Stimulated activated CD4-positive, alpha-beta T cell treated with anti-CD3 and anti-CD28 coated beads, Interleukin-1b, Interleukin-23, amount 100 ng/mL, for 48 hours (primary cell): ENCODE results near the gene DNAJB6.

Experiments
- DNase-seq: peaks from one replicate; pipeline ENCODE4 v3.0.0-alpha.2; 2020

The DNAJB6 gene

DNA sequence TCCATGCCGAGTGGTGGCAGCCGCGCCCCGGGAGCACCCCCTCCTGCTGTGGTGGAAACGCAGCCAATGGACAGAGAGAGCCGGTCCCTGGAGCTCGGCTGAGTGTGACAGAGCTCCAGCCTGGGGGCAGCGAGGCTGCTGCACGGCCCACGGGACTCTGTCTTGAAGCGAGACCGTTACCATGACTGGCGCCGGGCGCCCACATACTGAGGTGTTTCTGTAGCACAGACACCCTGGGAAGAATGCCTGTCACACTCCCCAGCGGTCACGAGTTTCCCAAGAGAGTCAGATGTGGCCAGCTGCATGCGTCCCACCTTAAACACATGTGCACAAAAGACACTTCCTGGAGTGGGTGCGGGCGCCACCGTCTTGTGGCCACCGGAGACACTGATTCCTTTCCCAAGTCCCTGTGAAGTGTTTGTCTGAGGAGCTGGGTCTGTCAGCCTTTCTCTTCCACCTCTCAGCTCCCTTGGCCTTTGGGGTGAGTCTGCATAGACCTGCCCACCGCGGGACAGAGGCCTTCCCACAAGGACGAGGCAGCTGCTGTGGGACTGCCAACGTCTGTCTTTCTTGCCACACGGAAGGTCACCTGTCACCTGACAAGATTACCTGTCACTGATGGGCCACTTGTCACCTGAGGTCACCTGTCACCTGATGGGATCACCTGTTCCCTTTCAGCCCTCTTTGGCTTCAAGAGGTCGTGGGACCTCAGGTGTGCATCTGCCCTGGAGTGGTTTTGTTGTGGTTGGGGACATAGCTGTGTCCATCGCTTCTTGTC is 94.6 kb downstream of the DNAJB6 start:
- DNase-seq, result no peak

DNA sequence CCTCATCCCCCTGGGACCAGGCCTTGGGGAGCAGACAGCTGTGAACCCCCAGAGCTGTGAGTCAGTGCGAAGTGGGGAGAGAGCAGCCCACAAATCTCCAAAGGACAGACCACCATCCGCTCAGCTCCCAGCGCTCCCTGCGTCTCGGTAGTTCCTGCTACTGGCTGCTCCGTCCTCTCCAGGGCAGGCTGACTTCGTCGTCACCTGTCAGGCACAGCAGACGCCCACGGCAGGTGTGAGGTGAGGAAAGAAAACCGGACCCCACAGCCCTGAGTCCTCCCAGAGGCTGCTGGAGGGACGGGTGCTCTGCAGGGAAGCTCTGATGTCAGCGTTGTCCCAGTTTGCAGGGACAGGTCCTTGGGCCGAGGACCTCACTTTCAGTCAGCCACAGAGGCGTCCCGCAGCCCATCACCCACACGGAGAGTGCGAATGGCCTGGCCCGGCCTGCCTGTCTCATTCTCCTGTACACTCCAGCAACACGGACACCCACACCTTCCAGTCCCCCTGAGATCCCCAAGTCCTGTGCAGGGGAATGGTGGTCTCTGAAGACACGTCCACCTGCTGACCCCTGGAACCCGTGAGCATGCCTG is 95.2 kb downstream of the DNAJB6 start:
- no peak for DNase-seq

DNA sequence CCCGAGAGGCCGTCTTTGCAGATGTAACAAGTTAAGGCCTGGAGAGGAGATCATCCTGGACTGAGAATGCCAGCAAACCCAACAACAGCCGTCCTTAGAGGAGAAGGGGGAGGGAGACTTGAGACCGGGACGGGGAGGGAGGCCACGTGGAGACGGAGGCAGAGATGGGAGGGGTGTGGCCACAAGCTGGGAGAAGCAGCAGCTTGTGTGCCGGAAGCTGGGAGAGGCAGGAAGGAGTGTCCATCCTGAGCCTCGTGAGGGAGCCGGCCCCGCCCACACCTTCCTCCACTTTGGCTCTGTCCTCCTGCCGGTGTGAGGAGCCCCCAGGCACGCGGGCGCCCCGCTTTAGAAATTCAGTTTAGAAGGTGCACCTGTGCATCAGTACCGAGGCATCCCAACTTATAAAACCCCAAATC is 95.7 kb downstream of the DNAJB6 start:
- no peak for DNase-seq

DNA sequence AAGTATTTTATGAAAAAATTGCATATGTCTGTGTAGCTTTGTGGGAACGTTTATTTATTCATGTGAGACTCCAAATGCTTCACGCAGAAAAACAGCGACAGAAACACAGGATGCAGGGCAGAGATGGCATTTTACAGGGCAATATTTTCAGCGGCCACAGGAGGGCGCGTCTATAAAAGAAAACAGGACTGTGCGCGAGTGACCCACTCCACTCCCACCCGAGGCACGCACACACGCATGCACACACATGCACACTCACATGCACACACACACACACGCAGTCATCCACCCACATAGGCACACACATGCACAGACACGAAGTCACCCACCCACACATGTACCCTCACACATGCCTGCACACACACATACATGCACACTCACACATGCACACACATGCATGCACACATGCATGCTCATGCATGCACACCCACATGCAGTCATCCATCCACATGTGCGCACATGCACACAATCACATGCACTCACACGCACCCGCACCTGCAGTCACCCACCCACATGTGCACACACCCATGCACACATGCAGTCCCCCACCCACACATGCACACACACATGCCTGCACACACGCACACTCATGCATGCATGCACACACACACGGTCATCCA is 96.3 kb downstream of the DNAJB6 start:
- DNase-seq, result peak; percentile 50

DNA sequence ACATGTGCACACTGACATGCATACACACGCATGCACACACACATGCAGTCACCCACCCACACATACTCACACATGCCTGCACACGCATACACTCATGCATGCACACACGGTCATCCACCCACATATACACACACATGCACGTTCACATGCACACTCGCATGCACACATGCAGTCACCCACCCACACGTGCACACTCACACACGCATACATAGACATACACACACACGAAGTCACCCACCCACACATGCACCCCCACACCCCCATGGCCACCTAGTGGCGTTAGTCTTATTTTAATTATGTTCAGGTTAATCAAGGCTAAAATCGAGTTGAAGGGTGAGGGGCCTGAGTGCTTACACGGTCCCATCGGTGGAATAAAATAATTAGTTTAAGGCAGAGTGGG is 96.8 kb downstream of the DNAJB6 start:
- DNase-seq, result no peak

DNA sequence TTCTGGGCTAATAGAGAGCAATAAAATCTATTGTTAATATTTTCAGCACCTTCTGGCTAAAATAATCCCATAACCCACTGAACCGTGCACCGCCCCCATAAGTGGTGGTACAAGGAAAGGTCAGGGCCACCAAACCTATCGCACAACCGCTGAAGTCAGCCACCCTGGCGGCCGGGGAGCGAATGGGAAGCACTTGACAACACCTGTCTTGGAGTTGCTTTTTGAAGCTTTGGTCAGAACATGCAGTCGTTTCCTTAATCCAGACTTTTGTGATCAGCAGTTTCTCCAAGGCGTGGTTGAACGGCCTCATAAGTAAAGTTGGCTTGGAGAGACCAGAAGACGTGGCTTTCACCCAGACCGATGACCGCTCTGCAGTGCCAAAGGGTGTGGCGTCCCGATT is 97.4 kb downstream of the DNAJB6 start:
- no peak for DNase-seq

DNA sequence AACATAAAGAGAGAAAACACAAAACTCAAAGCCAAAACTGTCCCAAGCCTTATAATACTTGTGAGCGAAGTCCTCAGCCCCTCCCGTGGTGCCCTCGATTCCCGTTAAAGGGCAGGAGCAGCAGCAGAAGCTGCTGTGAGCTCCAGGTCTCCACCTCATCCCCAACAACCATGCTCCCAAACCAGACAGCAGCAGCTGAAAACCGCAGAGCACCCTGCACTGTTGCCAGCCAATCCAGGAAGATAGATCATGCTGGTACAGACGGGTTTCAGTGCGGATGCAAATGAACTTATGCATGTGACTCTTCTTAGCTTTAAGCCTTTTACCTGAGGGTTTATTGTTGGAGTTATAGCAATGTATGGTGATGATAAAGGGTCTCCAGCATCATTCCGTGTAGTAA is 97.9 kb downstream of the DNAJB6 start:
- no peak for DNase-seq

DNA sequence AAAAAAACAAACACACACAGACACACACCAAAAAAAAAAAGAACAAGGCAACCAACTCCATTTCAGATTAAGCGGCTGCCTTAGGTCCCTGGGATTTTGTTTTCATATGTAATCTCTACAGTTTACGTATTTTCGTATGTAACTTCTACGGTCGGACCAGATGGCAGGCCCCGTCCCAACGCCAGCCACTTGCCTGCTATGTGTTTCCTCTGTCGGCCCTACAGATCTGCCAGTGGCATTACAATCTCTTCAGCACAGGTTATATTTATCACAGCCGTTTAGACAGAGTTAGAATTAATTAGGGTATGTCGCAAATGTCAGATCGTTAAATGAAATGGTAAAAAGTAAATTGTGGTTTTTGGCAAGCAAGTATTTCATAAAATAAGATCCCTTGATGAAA is 99.3 kb downstream of the DNAJB6 start:
- no peak for DNase-seq

DNA sequence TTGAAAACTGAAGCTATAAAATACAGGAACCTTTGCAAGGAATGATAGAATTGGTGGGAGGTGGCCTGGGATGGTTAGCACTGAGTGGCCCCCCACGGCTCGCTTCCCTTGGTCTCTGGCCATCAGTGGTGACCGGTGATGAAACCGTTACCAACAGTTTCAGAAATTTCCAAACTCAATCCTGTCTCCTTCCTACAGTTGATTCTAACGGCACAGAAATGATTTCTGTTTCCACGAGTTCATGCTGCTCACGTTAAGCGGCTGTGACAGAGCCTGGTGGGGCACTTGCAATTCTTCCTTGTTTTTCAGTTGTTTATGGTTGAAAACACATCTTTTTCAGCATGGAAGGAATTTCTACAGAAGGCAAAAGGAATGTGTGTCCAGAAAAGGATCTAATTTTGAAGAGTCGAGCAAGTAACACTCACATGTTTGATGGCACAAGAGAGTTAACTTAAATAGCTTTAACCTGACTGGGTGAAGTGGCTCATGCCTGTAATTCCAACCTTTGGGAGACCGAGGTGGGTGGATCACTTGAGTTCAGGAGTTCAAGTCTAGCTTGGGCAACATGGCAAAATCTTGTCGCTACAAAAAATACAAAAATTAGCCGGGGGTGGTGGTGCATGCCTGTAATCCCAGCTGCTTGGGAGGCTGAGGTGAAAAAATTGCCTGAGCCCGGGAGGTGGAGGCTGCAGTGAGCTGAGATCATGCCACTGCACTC is 100.1 kb downstream of the DNAJB6 start:
- no peak for DNase-seq

DNA sequence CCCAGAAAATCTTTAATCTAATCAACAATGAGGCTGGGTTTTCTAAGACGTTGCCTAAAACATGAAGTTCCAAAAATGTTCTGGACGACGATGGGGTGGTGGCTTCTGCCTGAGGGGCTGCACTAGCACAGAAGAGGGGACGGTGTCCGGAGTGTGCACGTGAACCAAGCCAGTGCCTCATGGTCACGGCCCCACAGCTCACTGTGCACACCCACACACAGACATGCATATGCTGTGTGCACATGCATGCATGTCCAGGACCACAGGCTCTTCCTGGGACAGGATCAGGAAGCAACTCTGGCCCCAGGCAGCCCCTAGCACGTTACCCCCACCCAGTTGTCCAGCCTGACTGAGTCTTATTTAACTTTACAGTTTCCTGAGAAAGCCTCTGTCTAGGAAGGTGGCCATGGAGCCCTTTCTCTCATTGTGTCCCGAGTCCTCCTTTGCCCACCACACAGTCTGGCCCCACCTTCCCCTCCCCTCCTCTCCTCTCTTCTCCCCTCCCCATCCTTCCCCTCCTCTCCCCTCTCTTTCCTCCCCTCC is 100.8 kb downstream of the DNAJB6 start:
- DNase-seq, result no peak

DNA sequence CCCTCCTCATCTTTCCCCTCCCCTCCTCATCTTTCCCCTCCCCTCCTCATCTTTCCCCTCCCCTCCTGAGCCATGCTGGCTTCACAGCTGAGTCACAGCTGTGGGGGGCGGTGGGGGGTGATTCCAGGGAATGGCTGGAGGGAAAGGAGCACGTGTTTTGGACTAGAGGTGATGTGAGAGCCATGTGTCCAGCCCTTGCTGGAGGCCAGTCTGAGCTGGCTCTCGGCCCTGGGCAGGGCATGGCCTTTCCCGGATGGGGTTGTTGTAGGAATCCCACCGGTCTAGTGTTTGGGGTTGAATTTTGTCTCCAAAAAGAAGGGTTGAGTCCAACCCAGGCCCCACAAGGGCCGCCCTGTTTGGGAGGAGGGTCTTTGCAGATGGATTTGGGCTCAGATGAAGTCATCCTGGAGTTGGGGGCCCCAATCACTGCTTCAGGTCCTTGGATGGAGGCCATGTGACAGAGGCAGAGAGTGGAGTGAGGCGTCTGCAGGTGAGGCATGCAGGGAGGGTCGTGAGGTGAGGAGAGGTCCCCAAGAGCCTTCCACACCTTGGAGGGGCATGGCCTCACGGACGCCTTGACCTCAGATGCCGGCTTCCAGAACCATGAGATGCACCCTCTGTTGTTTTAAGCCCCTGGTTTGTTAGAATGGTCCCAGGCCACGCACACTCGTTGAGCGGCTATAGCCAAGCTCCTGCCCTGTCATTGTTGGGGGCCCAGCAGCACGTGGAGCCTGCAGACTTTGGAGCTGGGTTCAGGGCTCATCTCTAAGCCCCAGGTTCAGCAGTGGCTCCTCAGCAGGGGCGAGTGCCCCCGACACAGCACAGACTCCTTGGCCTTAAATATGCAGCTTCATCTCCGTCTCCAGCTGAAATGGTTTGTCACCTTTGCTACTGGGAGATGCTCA is 101.6 kb downstream of the DNAJB6 start:
- DNase-seq, result no peak

DNA sequence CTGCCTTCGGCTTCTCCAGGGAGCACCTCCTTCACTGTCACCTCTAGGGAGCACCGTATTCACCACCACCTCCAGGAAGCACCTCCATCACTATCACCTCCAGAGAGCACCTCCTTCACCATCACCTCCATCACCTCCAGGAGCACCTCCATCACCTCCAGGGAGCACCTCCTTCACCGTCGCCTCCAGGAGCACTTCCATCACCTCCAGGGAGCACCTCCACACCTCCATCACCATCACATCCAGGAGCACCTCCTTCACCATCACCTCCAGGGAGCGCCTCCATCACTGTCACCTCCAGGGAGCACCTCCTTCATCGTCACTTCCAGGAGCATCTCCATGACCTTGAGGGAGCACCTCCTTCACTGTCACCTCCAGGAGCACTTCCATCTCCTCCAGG is 102.3 kb downstream of the DNAJB6 start:
- no peak for DNase-seq

DNA sequence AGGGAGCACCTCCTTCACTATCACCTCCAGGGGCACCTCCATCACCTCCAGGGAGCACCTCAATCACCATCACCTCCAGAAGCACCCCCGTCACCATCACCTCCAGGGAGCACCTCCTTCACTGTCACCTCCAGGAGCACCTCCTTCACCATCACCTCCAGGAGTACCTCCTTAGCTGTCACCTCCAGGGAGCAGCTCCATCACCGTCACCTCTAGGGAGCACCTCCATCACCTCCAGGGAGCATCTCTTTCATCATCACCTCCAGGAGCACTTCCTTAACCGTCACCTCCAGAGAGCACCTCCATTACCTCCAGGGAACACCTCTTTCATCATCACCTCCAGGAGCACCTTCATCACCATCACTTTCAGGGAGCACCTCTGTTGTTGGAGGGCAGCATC is 103.0 kb downstream of the DNAJB6 start:
- DNase-seq, result no peak

DNA sequence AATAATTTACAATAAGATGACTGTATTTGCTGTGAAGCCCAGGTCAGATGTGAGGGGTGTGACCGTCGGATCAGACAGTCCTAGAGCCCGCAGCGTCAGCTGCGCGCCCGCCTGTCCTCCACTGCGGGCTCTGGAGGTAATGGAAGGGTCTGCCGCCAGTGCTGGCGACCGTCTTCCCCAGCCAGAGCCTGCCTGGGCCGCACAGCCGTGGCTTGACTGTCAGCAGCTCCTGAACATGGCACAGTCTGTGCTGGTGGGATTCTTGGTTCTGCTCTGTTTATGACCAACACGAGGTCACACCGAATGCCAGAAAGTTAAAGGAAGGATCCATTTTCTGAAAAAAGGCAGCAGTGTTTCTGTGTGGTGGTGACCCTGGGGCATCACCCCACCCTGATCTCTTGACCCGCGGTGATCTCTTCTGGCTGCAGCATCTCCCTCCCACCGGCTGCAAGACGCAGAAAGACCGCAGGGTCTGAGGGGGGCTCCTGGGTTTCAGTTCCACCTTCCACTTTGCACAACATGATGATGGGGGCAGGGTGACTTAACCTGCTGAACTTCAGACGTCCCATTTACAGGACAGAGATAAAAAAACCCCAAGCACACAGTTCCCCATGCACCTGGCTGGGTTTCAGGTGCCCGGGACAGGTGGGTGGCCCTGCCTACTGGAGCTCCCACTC is 103.7 kb downstream of the DNAJB6 start:
- DNase-seq, result no peak

DNA sequence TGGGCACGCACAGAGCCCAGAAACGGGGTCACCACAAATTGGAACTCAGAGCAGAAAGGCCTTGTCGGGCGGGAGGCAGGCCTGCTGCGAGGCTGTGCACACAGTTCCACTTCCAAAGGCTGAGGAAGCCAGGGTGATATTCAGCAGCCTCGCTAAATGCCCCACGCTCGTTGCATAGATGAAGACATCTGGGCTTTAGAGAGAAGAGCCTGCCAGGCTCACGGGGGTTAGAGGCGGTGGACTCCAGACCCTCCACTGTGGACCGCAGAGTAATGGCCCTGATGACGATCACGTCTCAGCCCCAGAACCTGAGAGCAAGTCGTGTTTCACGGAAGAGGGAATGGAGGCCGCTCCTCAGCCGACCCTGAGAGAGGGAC is 104.2 kb downstream of the DNAJB6 start:
- DNase-seq, result no peak

DNA sequence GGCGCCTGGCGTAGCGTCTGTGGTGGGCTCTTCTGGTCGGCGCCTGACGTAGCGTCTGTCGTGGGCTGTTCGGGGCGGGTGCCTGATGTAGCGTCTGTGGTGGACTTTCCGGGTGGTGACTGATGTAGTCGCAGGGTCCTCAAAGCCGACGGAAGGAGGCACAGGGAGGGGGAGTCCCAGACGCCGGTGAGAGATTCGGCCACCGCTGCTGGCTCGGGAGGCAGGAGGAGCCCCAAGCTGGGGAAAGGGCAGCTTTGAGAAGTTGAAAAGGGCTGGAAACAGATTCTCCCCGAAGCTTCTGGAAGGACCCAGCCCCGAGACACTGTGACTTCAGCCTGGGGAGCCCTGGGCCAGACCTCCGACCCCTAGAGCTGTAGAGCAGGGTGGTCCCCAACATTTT is 105.7 kb downstream of the DNAJB6 start:
- DNase-seq, result no peak

DNA sequence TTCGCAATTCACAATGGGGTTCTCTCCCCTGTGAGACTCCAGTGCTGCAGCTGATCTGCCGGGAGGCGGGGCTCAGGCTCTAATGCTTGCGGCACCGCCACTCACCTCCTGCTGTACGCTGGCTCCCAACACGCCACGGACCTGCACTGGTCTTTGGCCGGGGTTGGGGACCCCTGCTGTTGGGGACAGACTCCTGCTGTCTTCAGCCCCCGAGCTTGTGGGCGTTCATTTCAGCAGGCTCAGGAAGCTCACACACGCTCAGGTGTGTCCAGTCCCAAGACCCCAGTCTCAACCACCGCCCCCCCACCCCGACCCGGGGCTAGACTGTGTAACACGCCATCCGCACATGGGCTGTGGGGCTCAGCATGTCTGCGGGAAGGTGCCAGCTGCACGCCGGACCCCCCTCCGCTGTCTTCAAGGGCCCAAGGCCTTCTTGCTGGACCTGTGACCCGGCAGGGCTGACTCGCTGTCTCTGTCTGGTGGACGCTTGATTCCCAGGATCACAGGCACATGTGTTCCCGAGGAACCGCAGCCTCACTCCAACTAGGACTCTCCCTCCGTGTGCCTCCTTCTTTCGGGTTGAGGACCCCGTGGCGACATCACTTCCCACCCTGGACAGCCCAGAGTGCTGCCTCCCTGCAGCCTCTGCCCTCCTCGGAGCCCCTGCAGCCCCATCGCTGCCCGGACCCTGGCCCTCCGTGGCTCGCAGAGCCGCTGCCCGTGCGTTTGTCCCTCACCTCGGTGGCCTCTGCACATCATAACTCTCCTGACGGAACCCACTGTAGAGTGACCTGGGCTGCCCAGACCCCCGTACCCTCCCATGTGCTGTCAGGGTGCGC is 106.4 kb downstream of the DNAJB6 start:
- DNase-seq, result no peak

DNA sequence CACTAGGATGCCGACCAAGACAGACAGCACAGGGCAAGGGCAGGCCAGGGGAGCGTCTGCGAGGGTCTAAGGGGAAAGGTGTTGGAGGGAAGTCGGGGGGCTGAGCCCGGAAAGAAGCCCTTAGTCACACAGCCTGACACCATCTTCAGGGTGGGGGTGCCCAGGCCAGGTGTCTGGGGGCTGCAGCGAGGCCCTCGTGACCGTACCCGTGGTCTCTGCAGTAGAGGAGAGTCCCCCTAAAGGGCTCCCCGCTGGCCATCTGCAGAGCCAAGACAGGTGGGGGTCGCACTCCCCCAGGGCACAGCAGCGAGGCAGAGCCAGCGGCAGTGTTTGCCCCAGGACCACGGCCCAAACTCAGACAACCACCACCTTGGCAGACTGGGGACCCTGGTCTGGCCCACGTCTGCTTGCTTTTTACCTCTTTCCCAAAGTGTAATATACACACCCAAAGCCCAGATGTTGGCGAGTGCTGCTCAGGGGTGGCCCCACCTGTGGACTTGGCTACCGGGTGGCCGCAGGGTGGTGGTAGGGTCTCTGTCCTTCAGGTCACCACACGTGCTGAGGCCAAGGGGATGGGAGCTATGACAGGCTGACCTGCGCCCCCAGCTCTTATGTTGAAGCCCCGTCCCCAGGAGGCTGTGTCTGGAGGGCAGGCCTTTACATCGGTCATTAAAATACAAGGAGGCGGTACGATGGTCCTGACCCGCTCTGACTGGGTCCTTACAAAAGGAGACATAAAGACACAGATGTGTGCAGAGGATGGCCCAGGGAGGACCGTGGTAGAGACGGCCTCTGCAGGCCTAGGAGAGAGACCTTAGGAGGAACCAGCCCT is 107.4 kb downstream of the DNAJB6 start:
- no peak for DNase-seq

DNA sequence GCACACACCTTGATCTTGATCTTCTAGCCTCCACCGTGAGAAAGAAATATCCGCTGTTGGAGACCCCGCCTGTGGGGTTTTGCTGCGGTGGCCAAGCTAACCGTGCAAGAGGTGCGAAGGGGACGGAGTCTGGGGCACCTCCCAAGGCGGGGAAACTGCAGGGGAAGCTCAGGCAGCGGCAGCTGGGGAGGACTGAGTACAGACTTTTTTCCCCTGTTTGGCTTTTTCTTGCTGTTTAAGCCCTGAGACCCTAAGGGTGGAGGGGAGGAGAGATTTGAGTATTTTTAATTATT is 108.0 kb downstream of the DNAJB6 start:
- no peak for DNase-seq
